Stimulated activated CD8-positive, alpha-beta memory T cell treated with anti-CD3 and anti-CD28 coated beads, Interleukin-12 subunit alpha, Interleukin-12 subunit beta, amount 100 ng/mL, for 4 hours (primary cell): ENCODE results near the gene GPHN.
"Not testable (repeated sequence)": the region's sequence is repeated elsewhere in the genome, so short reads cannot be mapped to it uniquely, and the experiment has no call there.

Experiments used
- DNase-seq: peaks from one replicate; pipeline ENCODE4 v3.0.0-alpha.2; 2020; ENCODE audit warnings: low read depth

The GPHN gene

DNA sequence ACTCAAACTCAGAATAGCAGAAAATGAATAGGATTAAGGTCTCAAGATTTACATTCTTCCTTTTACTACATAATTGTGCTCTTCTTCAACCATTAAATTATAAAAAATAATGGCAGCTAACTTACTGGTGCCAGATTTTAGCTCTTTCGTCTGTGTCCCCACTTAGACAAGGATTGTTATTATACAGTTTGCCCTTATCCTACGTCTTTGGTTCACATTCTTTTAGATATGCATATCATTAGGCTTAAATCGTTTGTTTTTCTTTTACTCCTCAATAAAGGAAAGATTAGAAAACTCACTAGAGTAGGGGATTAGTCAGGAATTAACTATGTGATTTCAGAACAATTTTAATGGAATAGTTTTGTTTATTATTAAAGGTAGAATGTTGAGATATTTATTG is 551.6 kb downstream of the GPHN start:
- DNase-seq: no peak

DNA sequence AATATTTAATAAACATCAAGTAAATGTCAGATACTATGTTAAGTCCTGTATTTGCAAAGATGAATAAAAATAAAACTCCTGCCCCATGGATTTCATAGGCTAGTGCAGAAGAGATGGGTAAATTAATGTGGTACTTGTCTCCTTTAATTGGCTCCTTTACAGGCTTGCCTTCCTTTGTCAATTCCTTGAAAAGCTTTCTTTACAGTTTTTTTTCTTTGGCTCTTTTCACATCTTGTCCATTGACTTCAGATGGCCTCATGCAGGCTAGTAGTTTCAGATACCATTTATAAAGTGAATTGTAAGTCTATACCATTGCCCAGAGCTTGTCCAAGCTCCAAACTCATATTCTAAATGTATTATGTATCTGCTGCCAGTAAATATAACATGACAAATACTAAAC is 552.6 kb downstream of the GPHN start:
- no peak for DNase-seq

DNA sequence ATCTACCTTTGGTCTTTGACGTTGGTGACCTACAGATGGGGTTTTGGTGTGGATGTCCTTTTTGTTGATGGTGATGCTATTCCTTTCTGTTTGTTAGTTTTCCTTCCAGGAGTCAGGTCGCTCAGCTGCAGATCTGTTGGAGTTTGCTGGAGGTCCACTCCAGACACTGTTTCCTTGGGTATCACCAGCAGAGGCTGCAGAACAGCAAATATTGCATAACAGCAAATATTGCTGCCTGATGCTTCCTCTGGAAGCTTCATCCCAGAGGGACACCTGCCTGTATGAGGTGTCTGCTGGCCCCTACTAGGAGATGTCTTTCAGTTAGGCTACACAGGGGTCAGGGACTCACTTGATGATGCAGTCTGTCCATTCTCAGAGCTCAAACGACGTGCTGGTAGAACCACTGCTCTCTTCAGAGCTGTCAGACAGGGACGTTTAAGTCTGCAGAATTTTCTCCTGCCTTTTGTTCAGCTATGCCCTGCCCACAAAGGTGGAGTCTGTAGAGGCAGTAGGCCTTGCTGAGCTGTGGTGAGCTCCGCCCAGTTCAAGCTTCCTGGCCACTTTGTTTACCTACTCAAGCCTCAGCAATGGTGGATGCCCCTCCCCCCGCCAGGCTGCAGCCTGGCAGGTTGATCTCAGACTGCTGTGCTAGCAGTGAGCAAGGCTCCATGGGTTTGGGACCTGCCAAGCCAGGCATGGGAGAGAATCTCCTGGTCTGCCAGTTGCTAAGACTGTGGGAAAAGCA is 559.3 kb downstream of the GPHN start:
- not testable (repeated sequence) for DNase-seq

DNA sequence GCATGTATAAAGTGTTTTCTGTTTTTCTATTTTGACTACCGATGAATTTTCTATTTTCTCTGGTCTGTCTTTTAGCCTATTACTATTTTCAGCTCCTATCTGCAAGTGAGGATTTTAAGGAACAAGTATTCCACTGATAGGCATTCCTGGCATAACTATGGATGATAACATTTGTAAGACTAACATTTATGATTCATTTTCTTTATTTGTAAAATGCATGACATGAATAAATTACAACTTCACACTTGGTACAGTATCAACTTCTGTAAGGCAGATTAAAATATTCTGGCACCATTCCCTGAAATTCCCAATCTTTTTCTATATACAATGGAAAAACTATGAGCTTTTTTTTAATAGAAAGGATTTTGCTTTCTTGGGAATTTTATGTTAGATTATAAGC is 560.3 kb downstream of the GPHN start:
- DNase-seq: no peak

DNA sequence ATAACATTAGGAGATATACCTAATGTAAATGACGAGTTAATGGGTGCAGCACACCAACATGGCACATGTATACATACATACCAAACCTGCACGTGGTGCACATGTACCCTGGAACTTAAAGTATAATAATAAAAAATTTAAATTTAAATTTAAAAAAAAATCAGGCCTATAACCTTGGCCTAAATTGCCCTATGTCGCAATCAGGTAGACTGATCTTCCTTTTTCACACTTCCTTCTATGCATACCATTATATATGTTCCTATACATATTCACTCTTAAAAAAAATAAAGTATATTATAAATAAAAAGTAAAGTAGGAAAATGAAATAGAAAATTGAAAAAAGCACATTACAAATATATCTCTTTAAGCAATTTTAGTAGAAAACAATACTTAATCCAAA is 563.6 kb downstream of the GPHN start:
- no peak for DNase-seq

DNA sequence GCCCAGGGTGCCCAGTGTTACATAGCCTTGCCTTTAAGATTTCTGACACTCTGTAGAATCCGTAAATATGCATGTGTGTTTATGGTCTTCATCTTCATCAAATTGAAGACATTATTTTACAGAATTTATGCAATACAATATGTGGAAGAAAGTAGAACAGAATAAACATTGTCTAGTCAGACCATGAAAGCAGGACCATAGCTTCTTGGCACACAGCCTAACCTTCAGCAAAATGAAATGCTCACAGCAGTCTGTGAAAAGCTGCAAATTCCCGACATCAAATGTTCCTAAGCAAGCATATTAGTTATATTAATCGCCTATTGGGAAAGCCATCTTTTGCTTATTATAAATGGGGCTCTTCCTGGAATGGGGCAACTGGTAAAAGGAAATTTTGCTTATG is 570.0 kb downstream of the GPHN start:
- DNase-seq: no peak

DNA sequence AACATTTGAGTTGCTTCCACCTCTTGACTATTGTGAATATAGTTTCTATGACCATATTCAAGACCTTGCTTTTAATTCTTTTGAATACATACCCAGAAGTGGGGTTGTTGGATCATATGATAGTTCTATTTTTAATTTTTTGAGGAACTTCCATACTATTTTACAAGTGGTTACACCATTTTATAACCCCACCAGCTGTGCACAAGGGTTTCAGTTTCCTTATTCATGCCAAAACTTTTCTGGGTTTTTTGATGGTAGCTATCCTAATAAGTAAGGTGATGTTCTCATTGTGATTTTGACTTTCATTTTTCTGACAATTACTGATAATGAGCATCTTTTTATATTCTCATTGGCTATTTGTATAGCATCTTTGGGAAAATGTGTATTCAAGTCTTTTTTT is 571.9 kb downstream of the GPHN start:
- no peak for DNase-seq

DNA sequence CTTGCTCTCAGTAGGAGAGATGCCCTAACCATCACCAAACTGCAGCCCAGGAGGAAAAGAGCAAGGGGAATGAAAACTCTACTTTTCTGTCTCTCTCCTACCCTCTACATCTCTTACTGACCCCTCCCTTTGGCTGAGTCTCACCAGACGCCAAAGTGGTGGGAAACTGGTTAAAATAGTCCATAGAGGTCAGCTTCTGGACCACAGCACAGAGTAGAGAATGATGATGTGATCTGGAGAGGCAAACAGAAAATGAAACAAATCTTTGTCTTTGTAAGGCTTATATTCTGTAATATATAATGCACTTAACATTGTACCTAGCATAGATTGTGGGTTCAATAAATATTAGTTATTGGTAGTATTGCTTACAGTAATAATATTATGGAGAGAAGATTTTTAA is 600.3 kb downstream of the GPHN start:
- no peak for DNase-seq

DNA sequence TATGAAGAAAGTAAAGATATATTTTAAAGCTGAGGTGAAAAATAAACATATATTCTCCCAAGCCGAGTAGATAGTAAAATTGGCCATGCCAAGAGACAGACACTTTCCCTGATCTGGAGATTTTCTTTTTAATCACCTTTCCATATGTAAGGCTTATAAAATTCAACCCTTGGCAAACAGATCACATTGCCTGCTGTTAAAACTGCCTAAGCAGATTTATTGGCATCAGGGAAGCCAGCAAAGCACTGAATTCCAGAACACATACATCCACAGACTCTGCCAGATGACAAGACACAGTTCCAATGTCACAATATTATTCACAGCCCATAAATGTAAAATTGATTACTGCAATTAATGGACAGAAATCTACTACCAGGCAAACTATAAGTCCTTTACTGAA is 603.1 kb downstream of the GPHN start:
- DNase-seq: no peak

DNA sequence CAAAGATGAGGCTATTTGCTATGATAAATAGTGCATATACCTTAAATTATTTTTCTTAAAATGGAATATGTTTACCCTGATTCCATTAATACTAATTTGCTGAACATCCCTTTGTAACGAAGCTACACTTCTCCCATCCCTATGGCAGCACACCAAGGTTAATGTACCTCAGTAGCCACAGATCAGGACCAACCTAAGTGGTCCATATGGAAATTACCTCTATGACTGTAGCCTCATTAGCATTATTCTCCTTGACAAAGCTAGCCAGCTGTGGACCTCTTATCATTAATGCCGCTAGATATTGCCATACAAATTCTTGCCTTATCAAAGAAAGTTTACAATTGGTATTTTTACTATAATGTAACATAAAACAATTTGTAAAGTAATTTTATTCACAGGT is 604.4 kb downstream of the GPHN start:
- no peak for DNase-seq

DNA sequence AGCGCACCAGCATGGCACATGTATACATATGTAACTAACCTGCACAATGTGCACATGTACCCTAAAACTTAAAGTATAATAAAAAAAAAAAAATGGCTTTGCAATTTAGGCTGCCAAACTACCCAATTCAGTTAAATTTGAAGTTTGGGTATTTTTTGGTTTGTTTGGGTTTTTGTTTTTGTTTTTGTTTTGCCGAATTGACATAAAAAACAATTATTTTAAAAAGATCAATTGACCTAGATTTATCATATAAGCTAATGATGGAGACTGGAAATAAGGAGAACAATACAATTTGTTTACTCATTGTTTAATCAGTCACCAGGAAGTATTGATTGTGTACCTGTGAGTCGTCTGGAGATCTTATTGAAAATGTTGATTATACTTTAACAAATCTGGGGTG is 619.2 kb downstream of the GPHN start:
- DNase-seq: no peak

DNA sequence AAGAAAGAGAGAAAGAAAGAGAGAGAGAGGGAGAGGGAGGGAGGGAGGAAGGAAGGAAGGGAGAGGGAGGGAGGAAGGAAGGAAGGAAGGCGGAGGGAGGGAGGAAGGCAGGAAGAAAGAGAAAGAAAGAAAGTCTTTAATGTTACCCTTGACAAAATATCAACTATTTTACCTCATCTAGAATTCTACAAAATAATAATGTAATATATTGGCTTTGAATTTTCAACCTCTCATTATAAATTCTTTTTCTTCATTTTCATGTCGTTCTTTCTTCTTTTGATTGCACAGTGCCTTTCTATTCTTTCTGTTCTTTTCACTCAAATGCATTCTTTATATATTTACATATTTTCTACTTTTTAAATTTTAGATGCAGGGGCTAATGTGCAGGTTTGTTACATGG is 621.8 kb downstream of the GPHN start:
- no peak for DNase-seq

DNA sequence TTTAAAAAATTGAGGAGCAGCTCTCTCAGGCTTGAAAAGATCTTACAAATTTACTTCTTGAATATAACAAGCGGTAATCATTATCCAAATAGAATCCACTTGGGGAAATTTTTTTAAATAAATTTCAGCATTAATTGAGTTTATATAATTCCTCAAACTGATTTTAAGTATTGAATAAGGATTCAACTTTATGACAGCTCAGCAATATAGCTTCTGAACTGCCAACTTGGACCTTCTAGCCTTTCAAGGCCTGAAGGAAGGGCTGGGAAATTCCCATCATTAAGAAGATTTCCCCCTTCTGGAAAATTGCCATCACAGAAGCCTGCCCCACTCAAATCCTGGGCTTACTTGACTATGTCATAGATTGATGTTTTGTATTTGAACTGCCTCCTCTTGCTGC is 623.7 kb downstream of the GPHN start:
- no peak for DNase-seq

DNA sequence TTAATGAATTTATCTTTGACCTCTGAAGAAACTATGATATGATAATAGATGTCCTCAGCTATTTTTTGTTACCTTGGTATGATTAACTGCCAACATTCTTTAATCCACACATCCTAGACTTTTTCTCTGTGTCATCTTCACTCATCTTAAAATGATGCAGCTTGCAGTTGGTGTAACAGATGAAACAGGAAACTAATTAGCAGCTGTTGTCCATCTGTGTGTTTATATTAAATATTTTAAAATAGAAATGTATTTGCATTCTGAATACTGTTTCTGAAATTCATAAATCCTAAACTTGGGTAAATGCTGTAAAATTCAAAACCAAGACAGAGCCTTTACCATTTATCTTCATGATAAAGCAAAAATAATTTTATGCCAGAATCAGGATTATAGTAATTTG is 625.2 kb downstream of the GPHN start:
- no peak for DNase-seq

DNA sequence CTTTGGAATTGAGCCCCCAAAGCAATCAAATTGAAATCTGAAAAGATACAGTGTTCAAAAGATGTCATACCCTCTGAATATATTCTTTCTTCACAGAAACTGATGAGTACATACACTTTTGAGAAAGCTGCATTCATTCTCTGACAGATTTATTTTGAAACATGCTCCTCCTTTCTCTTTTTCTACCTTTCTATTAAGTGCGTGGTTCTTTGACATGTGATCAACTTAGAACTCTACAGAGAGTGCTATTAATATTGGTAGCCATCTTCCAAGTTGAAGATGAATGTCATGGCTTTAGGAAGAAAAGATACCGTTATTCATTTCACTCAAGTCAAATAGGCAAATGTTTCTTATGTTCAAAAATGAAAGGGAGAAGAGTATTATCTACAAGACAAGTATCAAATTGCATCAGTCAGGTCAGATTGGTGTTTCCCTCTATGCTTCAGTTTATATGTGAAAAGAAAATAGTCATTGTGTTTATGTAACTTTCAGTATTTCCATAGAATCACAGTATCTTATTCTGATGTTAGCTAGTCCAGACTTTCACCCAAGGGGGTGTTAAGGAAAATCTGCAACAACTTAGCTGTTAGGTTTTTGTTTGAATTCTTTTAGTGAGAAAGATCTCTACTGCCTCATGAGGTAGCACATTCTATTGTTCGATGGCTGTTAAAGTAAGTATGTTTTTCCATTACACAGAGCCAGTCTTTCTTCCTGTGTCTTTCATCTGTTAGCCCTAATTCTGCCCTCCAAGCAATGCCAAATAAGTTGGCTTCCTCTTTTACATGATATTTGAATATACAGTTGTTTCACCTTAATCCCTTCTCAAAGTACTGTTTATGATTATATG is 625.9 kb downstream of the GPHN start:
- DNase-seq: no peak

DNA sequence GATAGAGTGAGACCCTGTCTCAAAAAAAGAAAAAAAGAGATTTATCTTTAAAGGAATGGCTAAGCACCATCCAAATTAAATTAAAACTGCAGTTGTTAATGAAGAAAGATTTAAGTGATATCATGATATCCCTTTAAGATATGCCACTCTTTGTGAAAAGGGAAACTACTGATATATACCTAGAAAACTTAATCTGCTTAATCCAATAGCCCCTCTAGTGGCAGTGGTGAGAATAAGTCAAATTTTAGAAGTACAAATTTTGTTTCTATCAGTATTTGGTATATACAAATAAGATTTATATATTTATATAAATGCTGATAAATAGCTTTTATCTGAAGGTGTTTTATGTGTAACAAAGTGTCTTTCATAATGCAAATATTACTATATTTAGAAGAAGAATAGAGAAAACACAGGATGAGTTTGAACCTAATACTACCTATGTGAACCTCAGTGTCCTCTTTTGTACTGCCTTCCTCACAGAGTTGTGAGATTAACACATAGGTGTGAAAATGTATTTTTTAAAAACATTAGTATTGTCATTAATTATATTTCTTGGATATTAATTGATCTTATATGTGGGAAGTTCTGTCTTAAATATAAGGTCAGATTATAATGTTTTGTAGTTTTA is 629.9 kb downstream of the GPHN start:
- no peak for DNase-seq

DNA sequence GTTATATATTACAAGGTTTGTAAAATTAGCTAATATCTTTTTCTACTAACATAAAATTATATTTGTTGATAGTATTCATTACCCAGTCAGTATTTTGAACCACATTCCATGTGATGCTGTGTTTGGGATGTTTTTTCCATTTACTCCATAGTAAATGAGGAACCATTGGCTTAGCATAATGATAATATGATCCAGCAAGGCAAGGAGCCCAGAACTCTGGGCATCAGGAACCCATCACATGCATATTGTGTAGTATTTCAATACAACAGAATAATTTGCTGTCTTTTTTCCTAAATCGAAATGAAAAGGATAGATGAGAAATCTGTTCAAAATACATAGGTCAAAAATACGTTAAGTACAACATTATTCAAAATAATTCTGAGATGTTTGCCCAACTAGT is 632.6 kb downstream of the GPHN start:
- no peak for DNase-seq

DNA sequence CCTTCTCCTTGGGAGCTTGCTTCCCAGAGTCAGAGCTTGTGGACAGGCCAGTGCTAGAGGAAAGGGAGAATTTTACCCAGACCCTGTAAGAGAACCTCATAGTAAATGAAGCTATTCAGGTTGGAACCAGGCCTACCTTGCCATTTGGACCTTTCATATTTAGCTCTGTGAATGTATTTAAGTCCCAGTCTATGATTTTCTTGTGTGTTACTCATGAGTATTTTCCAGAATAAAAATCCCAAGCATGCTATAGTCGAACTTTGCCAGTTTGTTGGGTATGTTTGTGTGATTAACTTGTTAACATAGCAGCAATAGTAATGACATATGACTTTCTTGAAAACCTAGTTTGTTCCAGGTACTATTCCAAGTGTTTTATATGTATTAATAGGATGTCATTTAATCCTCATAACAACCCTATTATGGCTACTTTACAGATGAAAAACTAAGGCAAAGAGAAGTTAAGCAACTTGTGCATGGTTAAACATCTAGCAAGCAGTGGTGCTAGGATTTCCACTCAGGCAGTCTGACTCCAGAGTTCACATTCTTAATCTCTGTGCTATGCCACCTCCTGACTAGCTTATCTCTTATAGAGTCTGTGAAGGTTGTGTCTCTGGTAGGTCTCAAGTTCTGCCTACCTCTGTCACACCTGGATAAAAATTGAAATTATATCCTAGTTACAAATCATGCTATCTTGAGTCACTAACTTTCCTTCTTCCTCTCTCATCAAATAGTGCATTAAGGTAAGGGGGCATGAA is 633.4 kb downstream of the GPHN start:
- DNase-seq: no peak

DNA sequence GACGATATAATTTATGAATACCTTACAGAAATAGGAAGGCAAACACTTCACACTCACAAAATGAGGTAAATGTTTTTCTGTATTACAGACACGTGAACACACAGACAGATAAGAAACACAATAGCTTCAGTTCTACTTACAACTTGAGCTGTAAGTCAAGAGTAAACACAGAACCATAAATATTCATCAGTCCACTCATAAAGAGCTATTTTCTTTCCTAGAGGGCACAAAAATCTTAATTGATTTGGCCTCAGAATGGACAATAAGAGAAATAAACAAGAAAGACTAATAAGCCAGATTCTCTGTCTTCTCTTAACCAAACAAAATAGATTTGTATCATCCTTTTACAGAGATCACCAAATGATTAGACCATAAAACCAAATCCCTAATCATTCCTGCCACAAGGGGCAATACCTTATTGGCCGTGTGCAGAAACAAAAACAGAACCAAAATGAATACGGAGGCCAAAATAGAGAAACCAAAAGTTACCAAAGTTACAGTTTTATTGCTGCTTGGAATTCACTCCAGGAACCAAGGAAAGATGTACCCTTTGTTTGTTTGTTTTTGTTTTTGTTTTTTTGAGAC is 643.2 kb downstream of the GPHN start:
- no peak for DNase-seq

DNA sequence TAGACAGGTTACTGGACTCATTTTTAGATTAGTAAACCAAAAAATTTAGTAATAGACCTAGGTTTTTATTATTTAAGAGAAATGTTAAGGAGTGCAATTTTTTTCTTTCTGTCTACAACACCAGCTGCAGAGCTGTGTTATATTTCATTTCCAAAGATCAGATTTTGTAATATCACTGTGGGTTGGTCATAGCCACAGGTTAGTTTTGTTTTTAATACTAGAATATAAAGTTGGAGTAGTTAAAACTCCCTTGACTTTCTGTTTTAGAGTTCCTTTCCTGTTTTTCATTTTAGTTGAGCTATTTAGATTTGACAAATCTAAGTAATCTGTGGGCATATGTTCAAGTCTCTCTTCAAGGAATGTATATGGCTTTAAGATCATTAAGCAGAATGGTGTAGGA is 650.6 kb downstream of the GPHN start:
- no peak for DNase-seq

DNA sequence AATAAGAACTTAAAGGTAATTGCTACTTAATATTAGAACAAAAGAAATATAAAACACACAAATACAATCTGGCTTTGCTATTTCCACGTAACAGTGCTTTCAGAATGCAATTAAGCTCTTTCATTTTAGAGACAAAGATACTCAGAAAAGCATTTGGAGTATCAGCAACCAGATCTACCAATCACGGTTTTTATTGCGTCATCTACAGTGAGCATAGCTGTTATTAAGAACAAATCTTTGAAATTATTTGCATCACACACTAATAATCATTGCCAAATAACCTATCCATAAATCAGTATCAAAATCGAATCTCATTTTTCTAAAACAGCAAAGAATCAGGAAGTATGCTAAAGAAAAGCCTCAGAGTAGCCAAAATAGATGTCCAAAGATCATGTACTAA is 654.4 kb downstream of the GPHN start:
- no peak for DNase-seq

DNA sequence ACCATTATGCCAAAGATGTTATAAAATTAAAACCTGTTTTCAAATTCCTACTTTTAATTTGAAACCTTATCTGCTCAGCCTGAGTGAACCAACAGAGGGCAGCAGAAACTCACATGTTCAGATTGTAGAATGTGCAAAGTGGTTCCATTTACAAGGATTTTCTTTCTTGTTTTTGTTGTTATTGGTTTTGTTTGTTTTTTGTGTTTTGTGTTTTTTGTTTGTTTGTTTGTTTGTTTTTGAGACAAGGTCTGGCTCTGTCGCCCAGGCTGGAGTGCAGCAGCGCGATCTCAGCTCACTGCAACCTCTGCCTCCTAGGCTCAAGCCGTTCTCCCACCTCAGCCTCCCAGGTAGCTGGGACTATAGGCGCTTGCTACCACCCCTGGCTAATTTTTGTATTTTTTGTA is 658.5 kb downstream of the GPHN start:
- no peak for DNase-seq
